ENCODE measurements around the gene KRTAP10-2. TPM values are rescaled to one million over a fixed set of nuclear protein-coding genes. Genes with fewer than 3 reads are reported as not detected.

KRTAP10-2 gene
- total and polyA plus RNA-seq, 2 donors (not counting 1 experiment from before 2014, with no cell fraction given) = not detected

DNA sequence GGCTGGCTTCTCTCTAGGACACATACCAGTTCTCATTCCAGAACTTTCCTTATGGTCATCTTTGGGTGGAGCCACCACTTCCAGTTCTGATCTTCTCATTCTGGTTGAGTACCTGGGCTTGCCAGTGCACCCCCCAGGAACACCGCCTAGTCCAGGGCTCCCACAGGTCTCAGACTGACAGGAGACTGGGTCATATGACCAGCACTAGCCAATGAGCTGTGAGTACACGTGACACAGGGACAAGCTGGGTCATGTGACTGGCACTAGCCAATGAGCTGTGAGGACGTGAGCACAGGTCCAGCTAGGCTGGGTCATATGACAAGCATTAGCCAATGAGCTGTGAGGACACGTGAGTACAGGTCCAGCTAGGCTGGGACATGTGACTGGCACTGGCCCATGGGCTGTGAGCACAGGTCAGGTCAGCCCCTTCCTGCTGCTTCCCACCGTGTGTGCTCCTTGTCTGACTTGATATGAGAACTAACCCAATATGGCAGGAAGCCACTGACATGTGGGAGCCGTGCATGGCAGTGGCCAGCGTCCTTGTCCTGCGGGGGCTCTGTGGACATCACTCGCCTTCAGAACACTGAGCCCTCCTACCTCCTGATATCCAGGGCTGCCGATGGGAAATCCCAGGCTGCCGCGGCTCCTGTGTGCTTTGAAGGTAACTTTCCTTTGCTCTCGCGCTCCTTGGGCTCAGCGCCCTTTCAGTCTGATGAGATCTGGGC lies 34.0 kb downstream of the KRTAP10-2 start:
- H3K4me3 ChIP-seq (replicated peaks in 1 of 4; ENCODE audit: control extremely low read depth in 1 of 4, insufficient read depth in 1 of 4, low read depth in 3 of 4, low read length in 4 of 4) = no peak overlapping the region
- H3K36me3 ChIP-seq (ENCODE audit: control insufficient read depth, insufficient read depth, low read length) = no peaks in the 10 kb centered on the region
- no peak overlapping the region for H2AFZ ChIP-seq (ENCODE audit: low read length)
- no peak overlapping the region for H3K4me2 ChIP-seq (ENCODE audit: extremely low read depth, insufficient read depth, low read length)
- H3K9ac ChIP-seq (ENCODE audit: insufficient read depth, low read length) = no peak overlapping the region
- H4K20me1 ChIP-seq (ENCODE audit: control insufficient read depth, extremely low read depth, insufficient read depth, low read length) = no peaks in the 10 kb centered on the region
- H3K9me3 ChIP-seq (ENCODE audit: control insufficient read depth, insufficient read depth, low read depth, low read length) = no peaks in the 10 kb centered on the region
- H3K4me1 ChIP-seq (ENCODE audit: control insufficient read depth, extremely low read depth, insufficient read depth, low read length) = no peaks in the 10 kb centered on the region
- no peak overlapping the region for H3K27ac ChIP-seq (ENCODE audit: insufficient read depth, low read length)
- DNase-seq (ENCODE audit: low read depth in 2 of 2) = peak; percentile 3 to 6
- no peak for TF ChIP-seq EZH2 (IDR thresholded peaks at IDR 0.05; ENCODE audit: low read length, missing control alignments)
- TF ChIP-seq, protein P1, sequence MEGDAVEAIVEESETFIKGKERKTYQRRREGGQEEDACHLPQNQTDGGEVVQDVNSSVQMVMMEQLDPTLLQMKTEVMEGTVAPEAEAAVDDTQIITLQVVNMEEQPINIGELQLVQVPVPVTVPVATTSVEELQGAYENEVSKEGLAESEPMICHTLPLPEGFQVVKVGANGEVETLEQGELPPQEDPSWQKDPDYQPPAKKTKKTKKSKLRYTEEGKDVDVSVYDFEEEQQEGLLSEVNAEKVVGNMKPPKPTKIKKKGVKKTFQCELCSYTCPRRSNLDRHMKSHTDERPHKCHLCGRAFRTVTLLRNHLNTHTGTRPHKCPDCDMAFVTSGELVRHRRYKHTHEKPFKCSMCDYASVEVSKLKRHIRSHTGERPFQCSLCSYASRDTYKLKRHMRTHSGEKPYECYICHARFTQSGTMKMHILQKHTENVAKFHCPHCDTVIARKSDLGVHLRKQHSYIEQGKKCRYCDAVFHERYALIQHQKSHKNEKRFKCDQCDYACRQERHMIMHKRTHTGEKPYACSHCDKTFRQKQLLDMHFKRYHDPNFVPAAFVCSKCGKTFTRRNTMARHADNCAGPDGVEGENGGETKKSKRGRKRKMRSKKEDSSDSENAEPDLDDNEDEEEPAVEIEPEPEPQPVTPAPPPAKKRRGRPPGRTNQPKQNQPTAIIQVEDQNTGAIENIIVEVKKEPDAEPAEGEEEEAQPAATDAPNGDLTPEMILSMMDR (conservative IDR thresholded peaks at IDR 0.05 in 1 of 2, IDR thresholded peaks at IDR 0.05 in 1 of 2; ENCODE audit: low read depth in 1 of 2, low read length in 2 of 2) = no peak
- no peaks in the 10 kb centered on the region for H3K27me3 ChIP-seq (ENCODE audit: control insufficient read depth, insufficient read depth, low read length)
- H3K79me2 ChIP-seq (ENCODE audit: control insufficient read depth, insufficient read depth, low read length) = no peaks in the 10 kb centered on the region

DNA sequence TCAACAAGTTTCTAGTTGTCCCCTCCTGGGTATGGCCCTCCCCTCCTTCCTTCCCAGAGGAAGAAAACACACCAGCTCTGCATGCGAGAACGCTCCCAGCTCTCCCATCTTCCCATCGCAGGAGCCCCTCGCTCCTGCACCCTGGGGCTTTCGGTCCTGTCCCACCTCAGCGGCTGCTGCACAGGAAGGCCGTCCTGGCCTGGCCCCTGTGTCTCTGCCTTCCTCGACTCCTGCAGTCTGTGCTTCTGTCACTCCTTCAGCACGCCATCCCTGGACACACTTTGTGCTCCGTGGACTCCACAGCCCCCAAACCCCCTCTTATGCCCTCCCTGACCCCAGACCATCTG lies 34.5 kb downstream of the KRTAP10-2 start:
- H3K27me3 ChIP-seq (ENCODE audit: control insufficient read depth, insufficient read depth, low read length) = no peaks in the 10 kb centered on the region
- H2AFZ ChIP-seq (ENCODE audit: low read length) = no peak overlapping the region
- no peaks in the 10 kb centered on the region for H3K9me3 ChIP-seq (ENCODE audit: control insufficient read depth, insufficient read depth, low read depth, low read length)
- no peaks in the 10 kb centered on the region for H3K36me3 ChIP-seq (ENCODE audit: control insufficient read depth, insufficient read depth, low read length)
- DNase-seq (ENCODE audit: low read depth in 2 of 2) = no peak
- no peak overlapping the region for H3K9ac ChIP-seq (ENCODE audit: insufficient read depth, low read length)
- no peaks in the 10 kb centered on the region for H3K79me2 ChIP-seq (ENCODE audit: control insufficient read depth, insufficient read depth, low read length)
- H4K20me1 ChIP-seq (ENCODE audit: control insufficient read depth, extremely low read depth, insufficient read depth, low read length) = no peaks in the 10 kb centered on the region
- H3K4me3 ChIP-seq (replicated peaks in 1 of 4; ENCODE audit: control extremely low read depth in 1 of 4, insufficient read depth in 1 of 4, low read depth in 3 of 4, low read length in 4 of 4) = no peak overlapping the region
- no peak for TF ChIP-seq EZH2 (IDR thresholded peaks at IDR 0.05; ENCODE audit: low read length, missing control alignments)
- TF ChIP-seq, protein P1 (conservative IDR thresholded peaks at IDR 0.05 in 1 of 2, IDR thresholded peaks at IDR 0.05 in 1 of 2; ENCODE audit: low read depth in 1 of 2, low read length in 2 of 2) = no peak
- no peak overlapping the region for H3K27ac ChIP-seq (ENCODE audit: insufficient read depth, low read length)
- H3K4me1 ChIP-seq (ENCODE audit: control insufficient read depth, extremely low read depth, insufficient read depth, low read length) = no peaks in the 10 kb centered on the region
- no peak overlapping the region for H3K4me2 ChIP-seq (ENCODE audit: extremely low read depth, insufficient read depth, low read length)

DNA sequence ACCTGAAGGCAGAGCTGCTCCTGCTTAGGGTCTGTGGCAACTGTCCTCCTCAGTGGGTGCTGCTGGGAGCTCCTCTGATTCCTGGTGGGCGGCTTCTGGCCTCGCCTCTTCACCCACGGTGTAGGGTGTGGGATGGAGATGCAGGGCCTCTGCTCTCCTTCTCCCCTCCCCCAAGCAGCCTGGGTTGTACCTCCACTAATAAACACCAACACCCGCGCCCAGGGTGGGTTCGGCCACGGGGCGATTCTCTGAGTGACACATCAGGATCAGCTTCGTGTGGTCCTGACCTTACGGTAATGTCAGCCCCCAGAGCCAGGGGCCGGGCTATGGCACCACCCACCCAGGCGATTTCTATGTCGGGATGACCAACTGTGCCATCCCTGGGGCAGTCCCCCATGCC lies 35.0 kb downstream of the KRTAP10-2 start:
- no peak overlapping the region for H3K4me3 ChIP-seq (replicated peaks in 1 of 4; ENCODE audit: control extremely low read depth in 1 of 4, insufficient read depth in 1 of 4, low read depth in 3 of 4, low read length in 4 of 4)
- TF ChIP-seq EZH2 (IDR thresholded peaks at IDR 0.05; ENCODE audit: low read length, missing control alignments) = no peak
- TF ChIP-seq, protein P1 (conservative IDR thresholded peaks at IDR 0.05 in 1 of 2, IDR thresholded peaks at IDR 0.05 in 1 of 2; ENCODE audit: low read depth in 1 of 2, low read length in 2 of 2) = no peak
- no peak for DNase-seq (ENCODE audit: low read depth in 2 of 2)
- H2AFZ ChIP-seq (ENCODE audit: low read length) = no peak overlapping the region
- no peaks in the 10 kb centered on the region for H4K20me1 ChIP-seq (ENCODE audit: control insufficient read depth, extremely low read depth, insufficient read depth, low read length)
- no peaks in the 10 kb centered on the region for H3K27me3 ChIP-seq (ENCODE audit: control insufficient read depth, insufficient read depth, low read length)
- H3K36me3 ChIP-seq (ENCODE audit: control insufficient read depth, insufficient read depth, low read length) = no peaks in the 10 kb centered on the region
- H3K9ac ChIP-seq (ENCODE audit: insufficient read depth, low read length) = no peak overlapping the region
- H3K4me2 ChIP-seq (ENCODE audit: extremely low read depth, insufficient read depth, low read length) = no peak overlapping the region
- H3K9me3 ChIP-seq (ENCODE audit: control insufficient read depth, insufficient read depth, low read depth, low read length) = no peaks in the 10 kb centered on the region
- no peaks in the 10 kb centered on the region for H3K79me2 ChIP-seq (ENCODE audit: control insufficient read depth, insufficient read depth, low read length)
- H3K4me1 ChIP-seq (ENCODE audit: control insufficient read depth, extremely low read depth, insufficient read depth, low read length) = no peaks in the 10 kb centered on the region
- no peak overlapping the region for H3K27ac ChIP-seq (ENCODE audit: insufficient read depth, low read length)

Data from fibroblast of lung (primary cell).